Endometrial microvascular endothelial cells (primary cell): Measurements from ENCODE around the gene LASP1NB. TPM values are rescaled to one million over a fixed set of nuclear protein-coding genes. Genes with fewer than 3 reads are reported as not detected.
"Not testable (repeated sequence)": the region's sequence is repeated elsewhere in the genome, so short reads cannot be mapped to it uniquely, and the experiment has no call there.

ENCODE experiments used
- in situ Hi-C: cut with HindIII; loops from 2 replicates; pipeline ENCODE4 v1.10.0; 2017; ENCODE audit warnings: low sequenced_read_pairs, low pct_unique_long_range_greater_than_20kb; ENCODE audit errors: inconsistent ontology term
- total RNA-seq: library from RNA; depleted of rRNA; stranded (reverse); fragments of >200 nt; gene quantifications from one replicate; pipeline ENCODE4 v1.2.3, GENCODE V29; 2015; ENCODE audit errors: inconsistent ontology term

The LASP1NB gene

GRCh38 chr17:38943607-38944006 is 18.2 kb downstream of the LASP1NB start:
- in situ Hi-C loops, result no loop called here

GRCh38 chr17:38947189-38947588 is 21.8 kb downstream of the LASP1NB start:
- in situ Hi-C loops, result no loop called here

- in situ Hi-C loops, result not testable (repeated sequence)
Observed at GRCh38 chr17:38953800-38954199, 28.4 kb downstream of the LASP1NB start.

GRCh38 chr17:38958326-38958725 is 32.9 kb downstream of the LASP1NB start:
- in situ Hi-C loops, result no loop called here

GRCh38 chr17:38958756-38959155 is 33.3 kb downstream of the LASP1NB start:
- in situ Hi-C loops, result no loop called here

GRCh38 chr17:38959508-38959907 is 34.1 kb downstream of the LASP1NB start:
- in situ Hi-C loops, result no loop called here

GRCh38 chr17:38960402-38960801 is 35.0 kb downstream of the LASP1NB start:
- in situ Hi-C loops, result no loop called here

GRCh38 chr17:38961413-38961812 is 36.0 kb downstream of the LASP1NB start:
- in situ Hi-C loops, result no loop called here

GRCh38 chr17:38967290-38967738 is 41.9 kb downstream of the LASP1NB start, which contains the start of gene FBXO47:
Gene FBXO47, minus strand, starts transcription at chr17:38967403. Its CDS starts 4,378 bp downstream, at chr17:38963025.
- in situ Hi-C loops, result no loop called here

- in situ Hi-C loops, result no loop called here
Observed at GRCh38 chr17:38969281-38969680, 43.9 kb downstream of the LASP1NB start.

- in situ Hi-C loops, result no loop called here
Observed at GRCh38 chr17:38970128-38970527, 44.7 kb downstream of the LASP1NB start.

- in situ Hi-C loops, result no loop called here
Observed at GRCh38 chr17:38970804-38971203, 45.4 kb downstream of the LASP1NB start.

GRCh38 chr17:38976187-38976551 is 50.8 kb downstream of the LASP1NB start:
- in situ Hi-C loops, result not testable (repeated sequence)

GRCh38 chr17:38978180-38978579 is 52.8 kb downstream of the LASP1NB start:
- in situ Hi-C loops, result no loop called here

Other genes with a start within 250 kb of the LASP1NB start
- 28.8 TPM for gene MLLT6, start 220.3 kb upstream of the LASP1NB start, total RNA-seq
- 3.7 TPM for gene CISD3, start 195.3 kb upstream of the LASP1NB start, total RNA-seq
- gene PCGF2, start 177.3 kb upstream of the LASP1NB start, total RNA-seq, result 7.2 TPM
- 303 TPM for gene PSMB3, start 172.9 kb upstream of the LASP1NB start, total RNA-seq
- gene PIP4K2B, start 126.1 kb upstream of the LASP1NB start, total RNA-seq, result 58.7 TPM
- 8.2 TPM for gene CWC25, start 100.3 kb upstream of the LASP1NB start, total RNA-seq
- 1,090 TPM for gene RPL23, start 71.9 kb upstream of the LASP1NB start, total RNA-seq
- 292 TPM for gene LASP1, start 55.6 kb upstream of the LASP1NB start, total RNA-seq
- not detected for gene FBXO47, start 41.8 kb downstream of the LASP1NB start, total RNA-seq
- not detected for gene PLXDC1, start 226.0 kb downstream of the LASP1NB start, total RNA-seq
- not detected for gene ARL5C, start 240.5 kb downstream of the LASP1NB start, total RNA-seq